Hematopoietic multipotent progenitor cell (in vitro differentiated cells): Measurements from ENCODE around the gene ATXN1. TPM values are rescaled to one million over a fixed set of nuclear protein-coding genes. Genes with fewer than 3 reads are reported as not detected.

ENCODE experiments used
- DNase-seq, 3 donors: peaks; one replicate each; pipeline ENCODE4 v3.0.0-alpha.2; 2011 to 2015; ENCODE audit warnings: low read depth in 2 of 3, low spot score in 2 of 3
- total RNA-seq: library from RNA; depleted of rRNA; stranded (reverse); fragments of >200 nt; gene quantifications from one replicate; pipeline ENCODE4 v1.2.3, GENCODE V29; 2012

Gene ATXN1
- total RNA-seq, 1 donor, result 52.0 TPM

- no peak for DNase-seq
These were observed 447.5 kb downstream of the ATXN1 start for GRCh38 chr6:16313732-16314131.

- no peak for DNase-seq
These were observed 449.5 kb downstream of the ATXN1 start for GRCh38 chr6:16311763-16312162.

GRCh38 chr6:16306334-16306733 is 454.9 kb downstream of the ATXN1 start:
- no peak for DNase-seq

GRCh38 chr6:16305788-16306187 is 455.5 kb downstream of the ATXN1 start:
- no peak for DNase-seq

- peak in 1 of 3 donors; percentile 25 for DNase-seq
These were observed 456.0 kb downstream of the ATXN1 start for GRCh38 chr6:16305246-16305725.

GRCh38 chr6:16302721-16303552 is 458.3 kb downstream of the ATXN1 start:
- no peak for DNase-seq

GRCh38 chr6:16301511-16301910 is 459.7 kb downstream of the ATXN1 start:
- no peak for DNase-seq

GRCh38 chr6:16299861-16300260 is 461.4 kb downstream of the ATXN1 start:
- no peak for DNase-seq

GRCh38 chr6:16296061-16296670 is 465.1 kb downstream of the ATXN1 start:
- no peak for DNase-seq

GRCh38 chr6:16295471-16295870 is 465.8 kb downstream of the ATXN1 start:
- no peak for DNase-seq

GRCh38 chr6:16295060-16295459 is 466.2 kb downstream of the ATXN1 start:
- no peak for DNase-seq

GRCh38 chr6:16294371-16294770 is 466.9 kb downstream of the ATXN1 start:
- no peak for DNase-seq

- no peak for DNase-seq
These were observed 468.3 kb downstream of the ATXN1 start for GRCh38 chr6:16292942-16293341.

- DNase-seq, result no peak
These were observed 468.8 kb downstream of the ATXN1 start for GRCh38 chr6:16292432-16292831.

- no peak for DNase-seq
These were observed 469.5 kb downstream of the ATXN1 start for GRCh38 chr6:16291739-16292138.

GRCh38 chr6:16288163-16288562 is 473.1 kb downstream of the ATXN1 start:
- DNase-seq, result no peak

GRCh38 chr6:16286151-16286522 is 475.1 kb downstream of the ATXN1 start:
- peak in 1 of 3 donors; percentile 3 for DNase-seq

GRCh38 chr6:16285467-16286150 is 475.7 kb downstream of the ATXN1 start:
- no peak for DNase-seq

GRCh38 chr6:16284472-16284871 is 476.8 kb downstream of the ATXN1 start:
- DNase-seq, result no peak

GRCh38 chr6:16282370-16282769 is 478.9 kb downstream of the ATXN1 start:
- DNase-seq, result no peak

GRCh38 chr6:16279243-16279642 is 482.0 kb downstream of the ATXN1 start:
- no peak for DNase-seq

- DNase-seq, result no peak
These were observed 482.5 kb downstream of the ATXN1 start for GRCh38 chr6:16278750-16279149.
